Inferior parietal cortex (tissue), 1 donor: ENCODE data around the gene MYO5B.

Experiments used
- DNase-seq: peaks from one replicate; pipeline ENCODE4 v3.0.0-alpha.2; 2016; ENCODE audit errors: extremely low spot score

Gene MYO5B

DNA sequence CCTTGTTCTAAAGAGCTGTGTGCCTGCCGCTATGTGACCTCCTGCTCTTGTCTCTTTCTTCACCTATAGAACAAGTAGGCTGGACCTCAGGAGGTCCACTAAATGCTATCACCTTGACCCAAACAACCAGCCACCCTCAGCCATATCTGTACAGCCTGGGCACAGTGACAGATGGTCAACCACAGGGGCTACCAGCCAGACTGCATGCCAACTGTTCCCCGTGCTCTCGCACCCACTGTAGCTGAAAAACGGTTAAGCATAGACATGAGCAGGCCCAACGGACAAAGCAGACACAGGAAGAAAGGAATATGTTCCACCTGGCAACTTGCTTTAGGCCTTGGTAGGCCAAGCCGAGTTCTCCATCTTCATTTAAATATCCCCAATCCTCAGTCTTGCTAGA lies 338.5 kb downstream of the MYO5B start:
- DNase-seq, result no peak

DNA sequence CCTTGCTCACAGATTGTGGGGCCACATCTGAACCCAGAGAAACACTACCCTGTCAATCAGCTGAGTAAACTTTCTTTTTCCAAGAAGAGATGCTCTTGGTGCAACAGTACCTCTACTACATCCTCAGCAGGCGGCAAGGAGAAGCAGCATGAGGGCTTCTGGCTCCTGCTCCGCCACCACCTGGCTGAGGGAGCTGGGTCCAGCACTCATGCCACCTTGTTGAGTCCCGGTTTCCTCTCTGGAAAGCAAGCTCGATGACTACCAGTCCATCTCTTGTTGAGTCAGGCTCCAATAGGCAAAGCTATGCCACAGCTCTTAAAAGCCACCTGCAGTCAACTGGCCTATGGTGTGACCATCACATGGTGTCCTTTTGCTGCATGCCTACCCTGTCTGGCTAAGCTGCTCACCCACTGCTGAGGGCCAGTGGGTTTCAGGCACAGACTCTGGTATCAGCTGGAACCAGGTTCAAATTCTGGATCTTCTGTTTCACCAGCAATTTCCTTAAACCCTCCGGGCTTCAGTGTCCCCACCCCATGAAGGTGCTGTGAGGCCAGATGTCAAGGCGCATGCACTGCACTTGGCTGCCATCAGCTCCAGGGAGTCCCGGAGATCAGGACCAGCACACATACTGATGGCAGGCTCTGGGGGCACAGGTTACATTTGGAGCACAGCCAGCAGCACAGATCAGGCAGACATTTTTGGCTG lies 339.1 kb downstream of the MYO5B start:
- DNase-seq, result no peak

DNA sequence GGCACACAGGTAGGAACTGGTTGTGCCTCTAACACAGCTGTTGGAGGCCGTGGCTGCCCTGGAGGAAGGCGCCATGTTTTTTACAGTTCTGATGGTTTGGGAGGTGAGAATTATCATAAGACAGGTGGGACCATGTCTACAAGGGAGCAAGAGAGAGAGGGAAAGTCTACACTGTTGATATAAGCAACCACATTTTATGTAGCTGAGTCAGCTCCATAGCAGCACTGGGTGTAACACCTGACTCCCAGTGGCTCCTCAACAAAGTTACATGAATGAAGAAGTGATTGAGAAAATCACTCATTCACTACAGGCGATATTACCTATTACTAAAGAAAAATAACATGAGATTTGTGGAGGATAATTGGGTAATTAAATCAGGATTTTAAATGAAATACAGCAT lies 340.3 kb downstream of the MYO5B start:
- DNase-seq, result no peak

DNA sequence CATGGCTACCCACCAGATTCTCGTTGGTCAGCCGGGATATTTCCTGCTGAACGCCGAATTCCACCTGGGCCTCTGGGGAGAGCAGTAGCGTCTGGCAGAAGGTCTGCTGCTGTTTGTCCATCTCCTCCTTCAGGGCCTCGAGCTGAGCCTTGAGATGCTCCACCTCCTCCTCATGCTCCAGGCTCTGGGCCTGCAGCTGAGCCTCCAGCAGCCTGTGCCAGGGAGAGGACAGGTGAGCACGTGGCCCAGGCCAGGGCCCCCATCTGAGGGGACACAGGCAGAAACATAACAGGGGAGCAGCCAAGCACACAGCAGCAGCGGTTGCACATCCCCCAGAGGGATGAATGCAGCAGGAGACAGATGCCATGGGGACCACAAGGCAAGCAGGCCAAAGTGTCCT lies 341.5 kb downstream of the MYO5B start:
- DNase-seq, result no peak

DNA sequence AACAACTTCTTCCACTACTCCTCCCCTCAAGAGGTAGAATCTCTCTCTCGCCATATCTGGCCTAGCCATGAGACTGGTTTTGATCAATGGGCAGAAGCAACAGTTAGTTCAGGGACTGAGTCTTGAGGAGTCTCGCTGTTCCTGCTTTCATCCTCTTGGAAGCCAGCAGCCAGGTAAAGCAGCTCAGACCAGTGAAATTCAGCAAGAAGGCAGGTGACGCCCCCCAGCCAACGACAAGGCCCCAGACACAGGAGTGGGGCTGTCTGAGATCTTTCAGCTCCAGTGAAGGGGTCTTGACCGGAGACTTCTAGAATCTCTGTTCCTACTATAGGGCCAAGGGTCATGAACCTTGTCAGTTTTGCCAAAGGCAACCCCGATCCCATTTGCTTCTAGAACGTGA lies 341.9 kb downstream of the MYO5B start:
- DNase-seq, result no peak

DNA sequence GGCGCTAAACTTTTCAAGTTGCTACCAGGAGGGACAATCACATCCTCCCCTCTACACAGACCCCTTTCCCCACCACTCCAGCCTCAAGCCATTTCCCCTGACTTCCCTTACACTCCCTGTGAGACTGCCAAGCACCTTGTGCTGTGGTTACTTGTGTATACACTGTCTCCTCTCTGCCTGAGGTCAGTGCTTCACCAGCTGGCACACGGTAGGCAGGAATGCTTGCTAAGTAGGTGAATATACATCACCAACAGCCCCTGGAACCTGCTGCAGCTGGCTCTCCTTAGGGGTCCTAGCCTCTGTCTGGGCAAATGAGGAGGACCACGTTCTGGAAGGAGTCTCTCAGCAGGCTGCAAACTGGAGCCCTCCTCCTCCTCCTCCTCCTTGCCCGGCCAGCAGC lies 343.3 kb downstream of the MYO5B start:
- DNase-seq, result no peak

DNA sequence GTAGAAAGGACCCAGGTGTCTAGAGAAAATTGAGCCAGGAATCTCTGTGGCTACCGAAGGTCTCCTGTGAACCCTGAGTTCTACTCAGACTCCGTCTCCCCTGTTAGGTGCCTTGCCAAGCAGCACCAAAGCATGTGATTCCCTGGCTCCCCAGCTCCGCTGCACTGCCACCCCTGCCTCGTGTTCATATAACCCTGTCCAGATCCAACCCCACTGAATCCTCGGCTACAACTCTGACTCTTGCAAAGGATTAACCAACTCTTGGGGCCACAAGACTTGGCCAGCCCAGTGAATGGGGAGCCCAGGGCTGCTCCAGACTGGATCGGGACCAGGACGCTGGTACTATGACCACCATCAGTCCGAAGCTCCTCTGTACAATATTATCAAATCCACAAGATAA lies 344.3 kb downstream of the MYO5B start:
- DNase-seq, result no peak

DNA sequence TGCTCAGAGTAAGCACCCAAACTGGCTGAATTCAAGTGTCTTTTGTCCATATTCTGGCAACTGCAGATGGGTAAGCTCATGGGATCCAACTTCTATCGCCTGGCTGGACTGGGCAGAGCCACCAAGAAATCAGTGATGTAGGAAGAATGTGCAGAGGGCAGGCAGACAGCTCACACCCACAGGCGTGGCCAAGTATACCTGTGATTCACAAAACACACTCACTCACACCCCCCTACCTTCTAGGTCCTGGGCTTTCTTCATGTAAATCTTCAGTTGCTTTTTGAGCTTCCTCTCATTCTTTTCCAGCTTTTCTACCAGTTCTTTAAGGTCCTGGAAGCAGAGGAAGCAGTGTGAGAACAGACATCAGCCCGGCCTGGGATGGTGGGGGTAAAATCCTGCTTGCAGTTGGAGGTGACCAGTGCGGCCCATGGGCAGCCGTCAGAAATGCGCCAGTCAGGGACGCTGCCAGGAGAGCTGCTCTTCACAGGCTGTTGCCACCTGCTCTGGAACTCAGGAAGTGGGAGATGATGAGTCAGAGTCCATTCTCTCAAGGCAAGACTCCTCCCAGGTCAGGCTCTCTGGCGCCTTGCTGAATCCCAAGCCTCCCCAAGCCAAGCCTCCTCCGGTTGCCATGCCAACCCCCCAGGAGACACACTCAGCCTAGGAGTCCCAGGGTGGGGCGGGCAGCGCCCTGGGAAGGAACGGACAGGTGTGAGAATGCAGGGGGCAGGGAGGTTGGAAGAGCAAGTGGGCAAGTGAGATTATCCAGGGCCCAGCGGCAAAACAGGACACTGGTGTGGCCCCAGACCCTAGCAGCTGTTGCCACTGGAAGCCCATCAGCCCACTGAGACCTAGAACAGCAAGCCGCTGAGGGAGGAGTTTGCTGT lies 345.4 kb downstream of the MYO5B start:
- no peak for DNase-seq

DNA sequence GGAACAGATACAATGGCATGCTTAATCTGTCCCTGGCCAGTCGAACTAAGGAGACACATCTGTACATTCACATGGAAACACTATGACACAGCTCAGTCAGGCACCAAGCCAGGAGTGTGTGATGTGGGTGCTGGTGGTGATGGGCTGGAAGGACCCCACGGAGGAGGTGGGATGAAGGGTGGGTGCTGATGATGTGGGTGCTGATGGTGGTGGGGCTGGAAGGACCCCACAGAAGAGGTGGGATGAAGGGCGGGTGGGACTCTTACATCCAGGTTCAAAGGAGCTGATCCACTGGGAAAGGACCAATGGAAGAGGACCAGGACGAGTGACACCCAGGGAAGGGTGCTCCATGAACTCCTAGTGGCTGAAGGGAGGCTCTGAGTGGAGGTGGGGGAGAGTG lies 346.8 kb downstream of the MYO5B start:
- no peak for DNase-seq

DNA sequence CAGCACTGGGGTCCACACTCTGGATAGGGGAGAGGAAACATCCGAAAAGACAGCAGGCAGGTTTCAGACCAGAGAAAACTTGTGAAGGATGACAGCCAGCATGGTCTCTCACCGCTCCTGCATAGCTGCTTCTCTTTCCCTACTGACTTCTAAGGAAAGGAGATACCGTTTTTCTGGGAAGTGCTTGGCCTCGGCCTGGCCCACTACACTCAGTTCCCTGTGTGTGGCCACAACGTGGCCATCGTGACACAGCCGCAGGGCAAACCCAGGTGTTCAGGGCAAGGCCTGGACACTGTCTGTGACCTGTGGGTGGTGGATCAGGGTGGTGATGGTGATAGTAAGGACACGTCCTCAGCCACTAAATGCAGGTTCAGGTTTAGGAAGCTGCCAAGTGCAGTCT lies 347.4 kb downstream of the MYO5B start:
- no peak for DNase-seq

DNA sequence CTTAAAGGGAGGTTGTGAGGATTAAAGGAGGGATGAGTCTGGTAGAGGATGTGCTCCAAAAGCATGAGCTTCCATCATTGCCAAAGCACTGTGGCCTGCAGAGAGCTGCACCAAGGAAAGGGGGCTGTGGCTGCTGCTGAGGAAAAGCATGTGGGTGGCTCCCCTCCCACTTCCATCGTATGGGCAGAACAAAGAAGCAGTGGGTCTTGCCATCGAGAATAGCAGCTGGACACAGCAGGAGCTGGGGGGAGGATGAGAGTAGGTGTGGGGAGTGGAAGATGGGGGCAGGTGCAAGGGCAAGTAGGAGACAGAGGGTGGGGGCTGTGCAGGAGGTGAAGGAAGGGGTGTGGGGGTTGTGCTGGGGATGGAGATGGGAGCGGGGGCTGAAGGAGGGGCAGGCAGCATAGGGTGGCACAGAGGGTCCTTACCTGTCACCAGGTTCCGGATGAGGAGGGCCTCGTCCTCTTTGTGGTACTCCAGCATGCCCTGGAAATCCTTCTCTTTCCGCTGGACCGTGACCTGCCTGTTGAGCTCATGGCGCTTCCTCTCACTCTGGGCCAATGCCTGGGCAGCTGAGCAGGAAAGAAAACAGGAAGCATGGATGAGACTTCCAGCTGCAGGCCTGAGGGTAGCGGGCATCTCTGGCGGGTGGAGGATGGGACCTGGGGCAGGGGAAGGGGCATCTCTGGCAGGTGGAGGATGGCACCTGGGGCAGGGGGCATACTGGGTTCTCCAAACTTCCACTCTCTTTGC lies 348.1 kb downstream of the MYO5B start:
- DNase-seq, result no peak

DNA sequence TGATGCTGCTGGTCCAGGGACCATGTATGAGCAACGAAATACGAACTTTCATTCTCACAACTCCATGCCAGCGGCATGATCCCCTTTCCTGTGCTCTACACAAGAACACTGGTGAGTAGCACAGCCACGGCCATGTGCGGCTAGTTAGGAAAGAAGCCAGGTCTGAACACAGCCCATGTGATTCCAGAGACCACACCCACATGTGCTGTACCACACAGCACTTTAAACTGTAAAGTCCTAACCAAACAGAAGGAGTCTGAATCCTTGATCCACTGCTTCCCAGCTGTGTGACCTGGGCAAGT lies 348.6 kb downstream of the MYO5B start:
- DNase-seq, result no peak

DNA sequence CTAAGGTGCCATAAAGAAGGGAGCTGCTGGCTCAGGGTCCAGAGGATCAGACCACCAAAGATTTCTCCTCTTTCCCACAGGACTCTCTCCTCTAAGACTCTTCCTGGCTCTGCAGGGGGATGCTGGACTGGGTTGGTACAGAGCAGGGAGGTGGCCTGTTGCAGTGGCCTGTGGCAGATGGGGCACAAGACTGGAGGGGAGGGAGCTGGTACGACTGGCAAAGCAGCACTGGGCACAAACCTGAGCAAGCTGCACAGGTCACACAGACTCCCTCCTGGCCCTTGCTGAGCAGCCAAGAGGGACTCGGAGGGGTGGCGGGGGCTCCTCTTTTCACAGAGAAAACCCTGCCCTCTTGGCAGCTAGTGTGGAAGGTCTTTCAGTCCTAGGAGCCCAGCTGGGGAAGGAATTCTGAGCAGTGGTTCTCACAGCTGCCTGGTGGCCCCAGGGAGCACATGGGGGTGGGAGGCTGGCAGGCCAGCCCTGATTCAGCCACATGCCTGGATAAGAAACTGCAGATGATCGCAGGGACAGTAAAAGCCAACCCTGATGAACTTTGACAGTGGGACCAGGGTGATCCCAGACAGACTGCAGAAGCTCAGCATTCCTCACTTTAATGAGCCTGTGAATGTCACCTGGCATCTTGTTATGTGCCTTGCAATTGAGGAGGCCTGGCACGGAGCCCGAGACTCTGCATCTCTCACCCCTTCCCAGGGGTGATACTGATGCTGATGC lies 349.2 kb downstream of the MYO5B start:
- DNase-seq, result no peak

DNA sequence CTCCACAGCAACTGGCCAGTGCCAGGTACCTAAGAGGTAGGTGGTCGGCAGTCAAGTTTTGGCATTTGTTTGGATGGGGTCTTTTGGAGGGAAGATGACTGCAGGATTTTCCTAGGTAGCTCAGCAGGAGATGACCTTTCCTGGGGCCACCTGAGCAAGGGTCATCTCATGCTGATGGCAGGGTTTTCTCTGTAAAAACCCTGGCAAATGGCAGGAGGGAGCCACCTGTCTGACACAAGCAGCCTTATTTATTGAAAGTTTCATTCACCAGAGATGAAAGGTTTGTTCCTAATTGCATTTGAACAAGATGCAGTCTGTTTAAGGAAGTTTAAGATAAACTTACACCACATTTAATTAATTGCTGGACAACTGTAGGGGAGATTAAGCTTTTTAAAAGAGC lies 350.0 kb downstream of the MYO5B start:
- no peak for DNase-seq

DNA sequence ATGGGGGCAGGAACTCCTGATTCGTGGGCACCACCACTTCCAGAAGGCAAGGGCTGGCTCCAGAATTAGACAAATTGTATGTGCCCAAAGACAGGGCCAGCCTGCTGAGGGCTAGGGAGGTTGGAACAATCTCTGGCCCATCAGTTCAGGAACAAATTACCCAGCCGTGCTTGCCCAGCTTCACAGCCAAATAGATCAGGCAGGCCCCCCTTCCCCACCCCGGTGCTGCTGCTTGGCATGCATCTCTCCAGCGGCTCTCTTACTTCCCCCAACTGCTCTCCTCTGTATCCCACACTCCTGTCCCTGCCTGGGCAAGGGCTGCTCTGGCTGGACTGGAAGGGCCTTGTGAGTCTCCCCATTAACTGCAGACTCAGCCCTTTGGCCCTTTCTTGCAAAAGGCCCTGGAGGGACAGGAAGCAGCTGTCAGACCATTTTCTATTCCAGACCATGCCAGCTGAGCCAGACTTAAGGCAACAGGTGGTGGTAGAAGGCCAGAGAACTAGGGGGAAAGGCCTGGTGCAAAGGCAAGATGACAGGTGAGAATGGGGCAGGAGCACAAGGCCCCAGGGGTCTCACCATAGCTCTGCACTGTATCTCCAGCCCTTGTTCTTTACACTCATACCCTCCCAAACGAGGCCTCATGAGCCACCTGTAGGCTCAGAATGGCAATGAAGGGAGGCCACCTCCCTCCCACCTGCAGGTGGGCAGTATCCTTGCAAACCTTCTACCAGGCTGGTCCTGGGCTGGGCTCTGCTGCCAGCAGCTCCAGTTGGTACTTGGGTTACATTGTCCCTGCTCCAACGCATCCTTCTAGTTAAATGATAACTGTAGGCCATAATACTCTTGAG lies 350.9 kb downstream of the MYO5B start:
- no peak for DNase-seq

DNA sequence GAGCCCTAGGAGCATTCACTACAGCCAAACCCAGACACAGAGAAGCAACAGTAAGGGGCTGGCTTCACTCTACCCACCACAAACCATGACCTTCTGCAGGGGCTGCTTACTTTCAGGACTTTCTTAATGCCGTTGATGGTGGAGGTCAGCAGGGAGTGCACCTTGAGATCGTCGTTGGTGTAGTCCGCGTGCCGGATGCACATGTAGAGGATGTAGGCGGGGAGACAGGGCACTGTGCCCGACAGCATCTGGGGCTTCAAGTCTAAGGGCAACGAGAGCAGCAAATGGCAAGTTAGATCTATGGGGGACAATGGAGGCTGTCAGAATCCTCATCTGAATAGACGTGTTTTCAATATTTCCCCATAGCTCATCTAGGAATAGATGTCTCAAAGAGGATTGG lies 351.8 kb downstream of the MYO5B start:
- no peak for DNase-seq

DNA sequence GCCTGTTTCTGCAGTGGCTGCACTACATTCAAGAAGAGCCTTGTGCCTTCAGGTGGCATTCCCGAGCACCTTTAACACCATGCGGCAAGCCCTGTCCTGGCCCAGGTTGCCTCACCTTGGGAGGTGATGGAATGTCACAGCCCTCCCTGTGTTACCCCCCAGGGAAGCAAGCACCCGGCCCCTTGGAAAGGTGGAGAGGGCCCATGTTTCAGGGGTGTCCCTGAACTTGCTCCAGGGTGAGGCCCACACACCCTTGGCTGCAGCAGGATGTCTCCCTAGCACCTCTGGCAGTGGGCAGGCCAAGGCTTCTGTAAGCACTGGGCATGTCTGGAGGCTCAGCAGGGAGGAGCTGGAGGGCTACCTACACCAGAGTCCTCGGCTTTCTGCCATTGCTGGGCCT lies 352.3 kb downstream of the MYO5B start:
- no peak for DNase-seq

DNA sequence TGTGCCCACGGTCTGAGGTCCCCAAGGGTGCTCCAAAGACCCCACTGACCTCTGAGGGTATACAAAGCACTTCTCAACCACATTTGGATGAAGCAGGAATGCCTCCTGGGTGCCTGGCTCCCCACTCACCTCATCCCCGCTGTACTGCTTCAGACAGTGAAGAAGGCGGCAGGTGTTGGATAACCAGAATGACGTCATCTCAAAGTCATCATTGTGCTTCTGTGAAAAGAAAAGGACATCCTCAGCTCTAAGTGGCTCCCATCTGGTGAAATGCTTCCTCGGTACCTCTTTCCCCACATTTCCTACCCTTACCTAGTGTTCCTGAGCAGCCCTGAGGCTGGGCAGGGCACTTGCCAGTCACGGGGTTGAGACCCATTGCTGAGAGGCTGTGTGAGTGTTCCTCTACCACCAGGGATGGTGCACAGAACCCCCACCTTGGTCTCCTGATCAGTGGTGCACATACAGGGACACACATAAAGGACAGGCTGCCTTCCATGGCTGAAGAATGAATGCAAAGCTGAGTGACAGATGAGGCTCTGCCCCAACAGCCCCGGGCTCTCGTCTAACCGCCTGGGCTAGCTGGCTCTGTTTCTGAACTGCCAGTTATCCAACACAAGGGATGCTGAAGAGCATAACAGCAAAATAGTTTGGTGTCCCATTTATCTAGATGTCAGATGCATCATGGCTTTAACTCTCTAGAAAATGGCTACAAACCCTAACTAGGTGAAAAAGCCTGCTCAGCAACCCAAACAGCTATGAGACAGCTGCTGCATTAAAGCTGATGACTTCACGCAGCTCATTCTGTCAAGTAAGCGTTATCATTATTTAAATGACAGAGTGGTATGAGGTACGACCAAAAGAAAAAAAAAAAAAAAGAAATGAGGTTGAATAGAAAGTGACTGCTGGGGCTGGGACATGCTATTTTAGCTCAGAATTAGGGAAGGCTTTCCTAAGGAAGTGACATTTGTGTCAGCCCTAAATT lies 353.4 kb downstream of the MYO5B start:
- no peak for DNase-seq

DNA sequence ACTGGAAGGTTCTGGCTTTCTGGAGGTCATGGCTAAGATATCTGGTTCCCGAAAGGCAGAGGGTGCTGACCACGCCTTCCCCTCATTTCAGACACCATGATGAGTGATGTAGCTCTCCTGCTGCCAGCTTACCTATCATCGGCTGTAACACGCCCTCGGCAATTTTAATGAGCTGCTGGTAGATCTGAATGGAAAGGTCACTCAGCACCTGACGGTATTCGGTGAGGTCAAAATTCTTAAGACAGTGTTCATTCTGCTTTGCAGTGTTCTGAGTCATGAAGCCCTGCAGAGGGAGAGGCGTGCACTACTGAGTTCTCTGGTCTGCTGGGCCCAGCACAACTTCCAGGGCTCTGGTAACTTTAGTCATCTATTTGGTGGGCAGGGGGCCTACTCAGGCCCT lies 355.9 kb downstream of the MYO5B start:
- DNase-seq, result no peak

DNA sequence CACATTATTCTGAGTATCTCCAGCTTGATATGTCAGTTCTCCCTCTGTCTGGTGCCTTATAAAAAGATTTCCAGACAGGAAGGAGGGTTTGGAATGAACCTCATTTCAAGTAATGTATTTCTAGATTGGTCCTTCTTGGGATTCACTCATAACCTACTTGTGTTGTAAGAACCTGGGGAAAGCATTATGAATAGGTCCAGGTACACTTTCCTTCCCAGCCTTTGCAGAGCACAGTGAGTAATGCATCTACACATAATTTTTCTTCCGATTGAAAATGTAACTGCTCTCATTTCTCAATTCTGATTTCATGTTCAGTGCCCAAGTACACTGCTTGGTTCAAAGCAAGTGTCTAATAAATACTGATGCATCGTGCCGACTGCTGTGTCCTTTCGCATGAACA lies 356.6 kb downstream of the MYO5B start:
- no peak for DNase-seq
